ENCODE measurements around the gene SP8. TPM values are rescaled to one million over a fixed set of nuclear protein-coding genes. Genes with fewer than 3 reads are reported as not detected.

The SP8 gene
- total RNA-seq, 1 experiment from 2014 or later: not detected

Other genes starting within 250 kb of the SP8 start
- gene ABCB5, start 171.2 kb downstream of the SP8 start, total RNA-seq (2021): not detected in 2 replicates

All from PC-9 (cell line).